Mesodermal cell (in vitro differentiated cells): Measurements from ENCODE around the gene ZCCHC3.

Source experiments
- H3K27ac ChIP-seq: 2 replicates; pipeline ENCODE4 v1.7.0; 2013; ENCODE audit warnings: mild to moderate bottlenecking, low read depth, low read length, moderate library complexity; ENCODE audit not compliant: severe bottlenecking
- H3K36me3 ChIP-seq: 2 replicates; pipeline ENCODE4 v1.7.1; 2013; ENCODE audit warnings: mild to moderate bottlenecking, low read length, moderate library complexity; ENCODE audit not compliant: control insufficient read depth, insufficient read depth
- H3K4me1 ChIP-seq: one replicate; pipeline ENCODE4 v1.7.1; 2013; ENCODE audit warnings: mild to moderate bottlenecking, low read length; ENCODE audit not compliant: insufficient read depth, control insufficient read depth, poor library complexity, severe bottlenecking
- H3K4me3 ChIP-seq: 2 replicates; pipeline ENCODE4 v1.7.0; 2013; ENCODE audit warnings: low read length, control low read depth, mild to moderate bottlenecking; ENCODE audit not compliant: insufficient read depth, poor library complexity, severe bottlenecking; ENCODE audit errors: extremely low read depth
- H3K9me3 ChIP-seq: 2 replicates; pipeline ENCODE4 v1.7.1; 2013; ENCODE audit warnings: mild to moderate bottlenecking, low read length, moderate library complexity; ENCODE audit not compliant: control insufficient read depth
- WGBS, 2 experiments: methylation state at CpG; one replicate each; pipeline ENCODE4 v1.1.5; 2013; ENCODE audit warnings: missing lambda C conversion rate in 2 of 2; ENCODE audit not compliant: insufficient coverage in 2 of 2; 5-methylcytosine and 5-hydroxymethylcytosine counted together

The ZCCHC3 gene

DNA sequence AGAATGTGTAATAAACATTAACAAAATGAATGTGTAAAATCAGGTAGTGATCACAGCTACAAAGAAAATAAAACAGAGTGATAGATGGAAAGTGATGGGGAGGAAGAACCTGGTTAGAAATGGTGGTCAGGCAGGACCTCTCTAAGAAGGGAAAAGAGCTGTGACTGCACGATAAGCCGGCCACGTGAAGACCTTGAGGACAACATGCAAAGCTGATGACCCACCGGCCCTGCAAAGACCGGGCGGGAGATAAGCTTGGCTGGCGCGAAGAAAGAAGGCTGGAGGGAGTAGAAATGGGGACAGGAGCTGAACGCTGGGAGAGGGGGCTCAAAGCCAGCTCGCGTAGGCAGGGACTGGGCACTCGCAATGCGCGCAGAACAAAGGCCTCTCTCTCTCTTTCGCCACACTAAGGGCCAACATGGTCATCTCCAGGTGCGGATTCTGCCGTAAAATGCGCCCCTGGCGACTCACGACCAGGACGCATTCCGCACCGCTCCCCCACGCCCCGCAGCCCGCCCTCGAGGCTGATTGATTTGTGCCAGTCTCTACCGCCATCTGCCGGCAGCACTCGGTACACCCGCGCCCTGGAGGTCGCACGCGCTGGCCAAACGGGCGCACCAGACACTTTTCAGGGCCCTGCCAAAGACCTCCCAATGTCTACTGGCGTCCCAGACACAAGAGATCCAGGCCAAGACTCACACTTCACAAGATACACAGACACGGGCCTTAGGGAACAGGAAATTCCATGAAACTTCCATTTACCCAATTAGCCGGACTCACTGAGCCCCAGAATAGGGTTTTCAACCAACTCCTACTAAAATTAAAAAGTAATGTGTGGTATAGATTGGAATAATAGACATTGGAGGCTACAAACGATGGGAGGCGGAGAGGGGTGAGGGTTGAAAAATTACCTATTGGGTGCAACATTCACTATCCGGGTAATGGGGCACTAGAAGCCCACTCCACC, 30.5 kb upstream of the ZCCHC3 start:
- no peak overlapping the region for H3K27ac ChIP-seq
- H3K4me1 ChIP-seq: no peaks in the 10 kb centered on the region
- 14 to 16% methylated on average over 36 of the region's 43 CpGs for WGBS, 2 experiments
- peak overlapping the region; percentile 24 for H3K4me3 ChIP-seq
- H3K9me3 ChIP-seq: no peaks in the 10 kb centered on the region
- peaks cover 13% of the 10 kb centered on the region for H3K36me3 ChIP-seq

DNA sequence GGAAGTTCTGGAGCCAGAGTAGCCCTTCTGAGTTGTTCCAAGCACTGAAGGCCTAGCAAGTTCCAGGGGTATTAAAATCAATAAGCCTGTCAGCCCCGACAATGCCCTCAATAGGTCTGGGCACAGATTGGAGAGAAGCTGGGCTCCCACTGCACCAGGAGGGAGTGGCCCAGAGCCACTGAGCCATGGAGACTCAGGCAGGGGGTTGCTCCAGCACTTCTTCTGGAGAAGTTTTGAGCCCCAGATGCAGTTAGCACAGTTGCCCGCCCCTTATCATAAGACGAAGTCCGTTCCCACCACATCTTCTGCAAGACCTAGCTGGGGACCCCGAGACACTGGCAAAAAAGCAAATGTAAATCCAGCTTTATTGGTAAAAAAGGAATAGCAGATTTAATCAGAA, 26.9 kb upstream of the ZCCHC3 start:
- Histone ChIP-seq H3K27ac (no peak overlapping the region), H3K4me1 (no peaks in the 10 kb centered on the region), H3K9me3 (no peaks in the 10 kb centered on the region), H3K36me3 (peaks cover 27% of the 10 kb centered on the region), H3K4me3 (no peak overlapping the region)
- 92 to 96% methylated on average over 4 of the region's 5 CpGs for WGBS, 2 experiments

DNA sequence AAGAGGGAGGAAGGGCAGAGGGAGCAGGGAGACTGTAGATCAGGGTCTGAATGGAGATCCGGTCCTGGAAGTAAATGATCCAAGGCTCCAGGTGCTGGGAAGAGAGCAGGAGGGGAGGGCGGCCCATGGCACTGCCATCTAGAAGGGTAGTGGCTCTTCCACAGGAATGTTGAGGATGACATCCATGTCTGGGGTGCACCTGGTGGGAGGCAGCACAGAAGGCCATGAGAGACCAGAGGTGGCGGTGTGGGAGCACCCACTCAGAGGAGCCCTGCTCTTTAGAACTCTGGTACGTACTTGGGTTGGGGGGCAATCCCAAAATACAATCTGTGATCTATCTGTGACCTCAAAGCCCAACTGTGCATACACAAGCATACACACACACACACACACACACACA, 26.3 kb upstream of the ZCCHC3 start:
- Histone ChIP-seq H3K27ac (no peak overlapping the region), H3K4me3 (no peak overlapping the region), H3K4me1 (no peaks in the 10 kb centered on the region), H3K9me3 (no peaks in the 10 kb centered on the region), H3K36me3 (peaks cover 33% of the 10 kb centered on the region)
- WGBS, 2 experiments: 87 to 94% methylated on average over 3 of the region's 4 CpGs

DNA sequence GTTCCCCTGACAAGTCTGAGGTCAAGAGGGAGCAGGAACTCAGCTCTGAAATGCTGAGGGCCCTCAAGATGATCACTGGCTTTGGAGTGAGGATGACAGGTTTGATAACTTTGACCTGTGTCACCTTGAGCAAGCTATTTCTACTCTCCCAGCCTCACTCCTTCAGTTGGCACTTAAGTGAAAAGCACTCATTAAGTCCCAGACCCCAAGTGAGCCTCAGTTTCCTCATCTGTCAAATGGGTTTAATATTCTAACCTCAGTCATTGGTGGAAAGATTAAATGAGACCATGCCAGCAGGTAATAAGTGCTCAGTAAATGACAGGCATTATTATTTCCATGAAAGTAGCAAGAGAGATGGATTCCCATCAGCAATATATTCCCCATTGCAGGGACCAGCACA, 25.8 kb upstream of the ZCCHC3 start:
- Histone ChIP-seq H3K36me3 (peaks cover 37% of the 10 kb centered on the region), H3K4me1 (no peaks in the 10 kb centered on the region), H3K9me3 (no peaks in the 10 kb centered on the region), H3K27ac (no peak overlapping the region), H3K4me3 (no peak overlapping the region)

DNA sequence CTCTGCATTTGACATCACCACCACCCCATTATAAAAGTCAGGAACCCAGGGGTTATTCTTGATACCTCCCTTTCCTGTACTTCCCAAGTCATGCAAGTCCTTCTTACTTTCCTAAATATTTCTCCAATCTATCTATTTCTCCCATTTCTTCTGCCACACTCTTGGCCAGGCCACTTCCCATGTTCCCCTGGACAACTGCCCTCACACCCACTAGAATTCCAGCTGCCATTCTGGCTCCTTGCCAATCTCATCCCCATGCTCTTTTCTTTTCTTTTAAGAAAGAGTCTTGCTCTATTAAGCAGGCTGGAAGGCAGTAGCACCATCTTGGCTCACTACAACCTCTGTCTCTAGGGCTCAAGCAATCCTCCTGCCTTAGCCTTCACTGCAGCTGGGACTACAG, 24.7 kb upstream of the ZCCHC3 start:
- Histone ChIP-seq H3K4me1 (no peaks in the 10 kb centered on the region), H3K4me3 (no peak overlapping the region), H3K9me3 (no peaks in the 10 kb centered on the region), H3K27ac (no peak overlapping the region), H3K36me3 (peaks cover 49% of the 10 kb centered on the region)

DNA sequence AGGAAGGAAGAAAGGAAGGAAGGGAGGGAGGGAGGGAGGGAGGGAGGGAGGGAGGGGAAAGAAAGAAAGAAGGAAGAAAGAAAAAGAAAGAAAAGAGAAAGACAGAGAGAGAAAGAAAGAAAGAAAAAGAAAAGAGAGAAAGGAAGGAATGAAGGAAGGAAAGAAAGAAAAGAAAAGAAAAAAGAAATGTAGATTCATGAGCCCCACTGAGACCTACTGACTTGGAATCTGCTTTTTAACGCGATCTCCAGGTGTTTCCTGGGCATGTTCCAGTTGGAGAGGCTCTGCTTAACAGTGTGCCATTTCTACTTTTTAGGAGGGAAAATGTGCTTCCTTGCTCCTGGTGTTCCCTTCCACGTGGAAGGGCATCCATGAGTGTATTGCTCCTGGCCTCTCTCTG, 23.5 kb upstream of the ZCCHC3 start:
- no peak overlapping the region for H3K27ac ChIP-seq
- H3K9me3 ChIP-seq: no peaks in the 10 kb centered on the region
- 50 to 67% methylated on average over 2 to 3 of the region's 3 CpGs for WGBS, 2 experiments
- H3K36me3 ChIP-seq: peaks cover 59% of the 10 kb centered on the region
- no peak overlapping the region for H3K4me3 ChIP-seq
- H3K4me1 ChIP-seq: no peaks in the 10 kb centered on the region

DNA sequence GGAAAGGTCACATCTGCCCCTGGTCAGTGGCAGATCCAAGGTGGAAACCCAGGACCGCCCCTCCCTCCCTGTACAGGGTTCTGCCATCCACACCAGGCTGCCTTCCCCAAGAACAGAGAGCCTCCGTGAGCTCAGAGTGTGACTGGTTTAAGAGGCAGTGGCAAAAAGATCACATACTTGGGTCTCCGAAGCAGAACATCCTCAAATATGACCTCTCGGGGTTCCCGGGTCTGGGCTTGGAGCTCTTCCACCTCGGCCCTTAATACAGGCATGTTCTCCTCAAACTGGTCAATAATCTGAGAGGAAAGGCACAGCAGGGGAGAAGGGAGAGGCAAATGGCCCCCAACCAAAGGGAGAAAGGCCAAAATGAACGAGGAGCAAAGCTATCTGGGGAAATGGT, 21.6 kb upstream of the ZCCHC3 start:
- Histone ChIP-seq H3K36me3 (peaks cover 71% of the 10 kb centered on the region), H3K27ac (no peak overlapping the region), H3K4me1 (no peaks in the 10 kb centered on the region), H3K4me3 (no peak overlapping the region), H3K9me3 (no peaks in the 10 kb centered on the region)
- 96 to 99% methylated on average over 4 to 5 of the region's 7 CpGs for WGBS, 2 experiments

DNA sequence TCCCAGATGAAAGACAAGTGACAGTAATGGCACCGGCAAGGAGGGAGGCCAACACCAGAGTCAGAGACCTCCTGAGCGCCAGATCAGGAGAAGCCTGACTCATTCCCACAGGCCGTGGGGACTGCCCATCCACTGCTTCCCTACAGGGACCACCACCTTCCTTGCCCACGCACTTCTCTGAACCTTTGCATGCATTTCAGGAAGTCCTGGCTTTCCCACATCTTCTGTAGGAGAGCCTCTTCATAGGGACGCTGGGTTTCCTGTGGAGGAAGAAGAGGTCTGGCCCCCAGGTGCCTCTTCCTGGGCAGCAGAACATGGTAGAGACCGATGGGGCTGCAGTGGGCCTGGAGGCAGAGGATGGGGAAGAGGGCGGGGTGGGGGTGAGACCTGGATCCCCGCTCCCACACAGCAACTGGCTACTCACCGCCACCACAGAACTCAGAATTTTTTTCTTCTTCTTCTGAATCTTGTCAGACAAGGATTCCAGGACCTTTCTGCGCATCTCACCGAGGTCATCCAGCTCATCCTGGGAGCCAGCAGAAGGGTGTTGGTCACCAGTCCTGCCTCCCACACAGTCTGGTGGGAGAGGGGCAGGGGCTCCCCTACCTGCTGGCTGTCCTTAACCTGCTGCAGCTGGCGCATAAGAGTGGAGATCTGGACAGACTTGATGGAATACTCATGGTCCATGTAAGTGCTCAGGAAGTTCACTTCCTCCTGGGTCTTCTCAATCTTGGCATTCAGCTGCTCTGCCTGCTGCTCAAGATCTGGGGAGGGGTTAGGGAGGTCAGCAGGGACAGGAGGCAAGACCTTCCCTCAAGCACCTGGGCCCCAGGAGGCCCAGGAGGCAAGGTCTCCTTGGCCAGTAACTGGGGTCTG, 20.5 kb upstream of the ZCCHC3 start:
- Histone ChIP-seq H3K36me3 (peaks cover 75% of the 10 kb centered on the region), H3K27ac (no peak overlapping the region), H3K4me3 (no peak overlapping the region), H3K9me3 (no peaks in the 10 kb centered on the region), H3K4me1 (no peaks in the 10 kb centered on the region)
- WGBS, 2 experiments: 90 to 99% methylated on average over 7 to 8 of the region's 12 CpGs

DNA sequence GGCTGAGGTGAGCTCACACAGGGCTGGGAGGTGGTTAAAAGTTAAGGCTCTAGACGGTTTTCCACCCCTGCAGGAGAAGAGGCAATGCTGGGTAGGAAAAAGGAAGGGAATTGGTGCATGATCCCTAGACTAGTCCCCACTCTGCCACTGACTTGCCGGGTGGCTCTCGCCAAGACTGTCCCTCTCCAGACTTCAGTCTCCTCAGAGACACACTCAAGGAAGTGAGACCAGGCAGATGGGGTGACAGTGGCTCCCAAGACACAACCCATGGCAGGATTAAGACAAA, 19.9 kb upstream of the ZCCHC3 start:
- peaks cover 81% of the 10 kb centered on the region for H3K36me3 ChIP-seq
- H3K4me3 ChIP-seq: no peak overlapping the region
- no peaks in the 10 kb centered on the region for H3K4me1 ChIP-seq
- no peaks in the 10 kb centered on the region for H3K9me3 ChIP-seq
- WGBS, 2 experiments: 0% methylated on average over 1 of the region's 3 CpGs
- H3K27ac ChIP-seq: no peak overlapping the region

DNA sequence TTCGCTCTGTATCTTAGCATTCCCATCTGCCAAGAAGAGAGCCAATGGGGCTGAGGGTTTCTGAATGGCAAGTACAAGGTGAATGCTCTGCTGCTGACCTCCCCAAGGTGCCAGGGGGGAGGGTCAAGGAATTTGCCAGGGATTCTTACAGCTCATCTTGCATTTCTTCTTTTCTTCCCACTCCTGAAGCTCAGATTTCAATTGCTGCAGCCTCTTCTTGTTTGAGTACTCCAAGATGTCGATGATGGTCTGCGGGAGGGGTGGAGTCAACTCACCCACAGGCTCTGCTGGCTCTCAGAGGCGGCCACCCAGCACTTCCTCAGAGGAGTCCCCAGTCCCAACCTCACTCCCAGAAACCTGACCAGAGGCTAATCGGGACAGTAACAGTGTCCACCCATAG, 19.2 kb upstream of the ZCCHC3 start:
- Histone ChIP-seq H3K36me3 (peaks cover 86% of the 10 kb centered on the region), H3K4me1 (no peaks in the 10 kb centered on the region), H3K4me3 (no peak overlapping the region), H3K9me3 (no peaks in the 10 kb centered on the region), H3K27ac (no peak overlapping the region)
- WGBS, 2 experiments: 80 to 100% methylated on average over 2 to 3 of the region's 5 CpGs
